H1 (cell line): Measurements from ENCODE around the gene SNX13.

Experiments used
- CHD2 ChIP-seq: IDR thresholded peaks from 2 replicates; pipeline ENCODE4 v1.6.1; 2012; ENCODE audit warnings: low read length, improper control_type of control experiment
- EZH2 ChIP-seq: fragments of 200-600 bp; sonication (generic); IDR thresholded peaks from 2 replicates; pipeline ENCODE4 v1.7.1; 2012; ENCODE audit warnings: low read depth, mild to moderate bottlenecking, moderate library complexity, low read length, inconsistent platforms; ENCODE audit not compliant: severe bottlenecking
- SP4 ChIP-seq: IDR thresholded peaks from 2 replicates; pipeline ENCODE4 v1.6.1; 2012; ENCODE audit warnings: low read length, inconsistent platforms
- TF ChIP-seq, protein P1 (sequence below), 3 experiments: IDR thresholded peaks; 1 replicate in 2 of 3; 2 replicates in 1 of 3; pipeline versions ENCODE4 v1.5.1 to v1.6.1; 2011; ENCODE audit warnings: low read length in 3 of 3, mild to moderate bottlenecking in 3 of 3, inconsistent platforms in 2 of 3, low read depth in 1 of 3, moderate library complexity in 1 of 3; ENCODE audit not compliant: insufficient read depth in 1 of 3; ENCODE audit errors: control extremely low read depth in 1 of 3

DNA sequence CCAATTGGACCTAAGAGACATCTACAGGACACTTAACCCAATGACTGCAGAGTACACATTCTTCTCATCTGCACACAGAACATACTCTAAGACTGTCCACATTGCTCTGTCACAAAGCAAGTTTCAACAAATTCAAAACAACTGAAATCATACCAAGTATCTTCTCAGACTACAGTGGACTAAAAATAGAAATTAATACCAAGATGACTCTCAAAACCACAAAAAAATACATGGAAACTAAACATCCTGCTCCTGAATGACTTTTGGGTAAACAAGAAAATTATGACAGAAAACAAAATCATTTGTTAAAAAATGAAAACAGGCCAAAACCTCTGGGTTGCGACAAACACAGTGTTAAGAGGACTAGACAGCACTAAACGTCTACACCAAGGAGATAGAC is 24.5 kb downstream of the SNX13 start:
- TF ChIP-seq, protein P1, sequence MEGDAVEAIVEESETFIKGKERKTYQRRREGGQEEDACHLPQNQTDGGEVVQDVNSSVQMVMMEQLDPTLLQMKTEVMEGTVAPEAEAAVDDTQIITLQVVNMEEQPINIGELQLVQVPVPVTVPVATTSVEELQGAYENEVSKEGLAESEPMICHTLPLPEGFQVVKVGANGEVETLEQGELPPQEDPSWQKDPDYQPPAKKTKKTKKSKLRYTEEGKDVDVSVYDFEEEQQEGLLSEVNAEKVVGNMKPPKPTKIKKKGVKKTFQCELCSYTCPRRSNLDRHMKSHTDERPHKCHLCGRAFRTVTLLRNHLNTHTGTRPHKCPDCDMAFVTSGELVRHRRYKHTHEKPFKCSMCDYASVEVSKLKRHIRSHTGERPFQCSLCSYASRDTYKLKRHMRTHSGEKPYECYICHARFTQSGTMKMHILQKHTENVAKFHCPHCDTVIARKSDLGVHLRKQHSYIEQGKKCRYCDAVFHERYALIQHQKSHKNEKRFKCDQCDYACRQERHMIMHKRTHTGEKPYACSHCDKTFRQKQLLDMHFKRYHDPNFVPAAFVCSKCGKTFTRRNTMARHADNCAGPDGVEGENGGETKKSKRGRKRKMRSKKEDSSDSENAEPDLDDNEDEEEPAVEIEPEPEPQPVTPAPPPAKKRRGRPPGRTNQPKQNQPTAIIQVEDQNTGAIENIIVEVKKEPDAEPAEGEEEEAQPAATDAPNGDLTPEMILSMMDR (IDR thresholded peaks at IDR 0.05; ENCODE audit: control extremely low read depth in 1 of 3, insufficient read depth in 1 of 3, low read depth in 1 of 3, low read length in 3 of 3): no peak
- TF ChIP-seq SP4 (no peak), EZH2 (no peak), CHD2 (no peak)
